ENCODE data around the gene SAMSN1. TPM values are rescaled to one million over a fixed set of nuclear protein-coding genes. Genes with fewer than 3 reads are reported as not detected.

The SAMSN1 gene
- total RNA-seq, 1 donor from 2014 or later, result 115 TPM

DNA sequence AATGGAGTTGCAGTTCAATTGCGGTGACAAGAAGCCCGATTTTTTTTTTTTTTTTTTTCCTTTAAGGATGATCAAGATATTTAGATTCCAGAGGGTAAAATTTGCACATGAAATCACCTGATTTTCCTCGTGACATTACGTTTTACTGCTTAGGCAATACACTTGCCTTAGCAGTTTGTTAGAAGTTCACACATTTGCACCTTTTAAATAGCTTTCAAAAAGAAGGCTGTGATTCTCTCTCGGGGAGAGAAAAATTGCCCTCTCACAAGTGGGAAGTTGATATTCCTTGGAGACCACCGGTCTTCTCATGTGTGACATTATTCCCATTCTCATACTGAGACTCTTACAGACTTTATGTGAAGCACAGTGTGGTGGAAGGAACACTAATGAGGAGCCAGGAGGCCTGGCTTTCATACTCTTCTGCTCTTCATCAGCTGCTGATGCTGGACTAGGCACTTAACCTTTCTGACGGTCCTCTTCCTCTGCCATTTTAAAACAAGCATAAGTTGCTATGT lies 93.3 kb downstream of the SAMSN1 start:
- intact Hi-C loops (cut with micrococcal nuclease), result loop anchor here (5.0 kb wide), 1 partner anchor 285 kb away; no protein-coding TSS in a partner anchor

DNA sequence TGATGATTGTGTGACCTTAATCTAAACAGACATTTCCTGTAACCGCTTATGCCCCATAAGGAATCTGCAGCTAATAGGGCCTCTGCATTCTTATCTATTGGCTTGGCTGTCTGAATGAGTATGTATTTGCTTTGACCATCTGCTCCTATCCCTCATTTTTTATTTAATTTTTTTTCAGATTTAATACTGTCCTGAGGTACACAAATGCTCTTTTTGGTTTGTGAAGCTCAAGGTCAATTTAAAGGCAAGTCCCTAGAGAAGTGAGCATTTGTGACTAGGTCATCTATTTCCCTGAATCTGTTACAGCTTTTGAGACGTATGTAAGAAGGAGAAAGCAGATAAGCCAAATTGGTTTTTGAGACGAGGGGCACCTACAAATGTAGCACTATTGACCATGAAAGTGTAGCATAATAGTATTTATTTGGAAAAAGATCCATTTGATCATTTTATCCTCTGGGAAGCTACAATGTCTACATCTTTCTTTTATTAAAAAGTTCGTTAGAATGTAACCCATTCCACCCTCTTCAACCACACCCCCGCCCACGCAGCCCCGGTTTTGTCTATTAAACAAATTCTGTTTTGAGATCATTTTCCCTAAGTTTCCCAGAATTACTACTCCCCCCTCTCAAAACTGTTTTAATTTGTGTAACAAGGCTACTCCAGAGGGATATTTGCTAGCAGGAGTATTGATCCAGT lies 93.9 kb downstream of the SAMSN1 start:
- intact Hi-C loops (cut with micrococcal nuclease), result loop anchor here (5.0 kb wide), 1 partner anchor 285 kb away; no protein-coding TSS in a partner anchor

DNA sequence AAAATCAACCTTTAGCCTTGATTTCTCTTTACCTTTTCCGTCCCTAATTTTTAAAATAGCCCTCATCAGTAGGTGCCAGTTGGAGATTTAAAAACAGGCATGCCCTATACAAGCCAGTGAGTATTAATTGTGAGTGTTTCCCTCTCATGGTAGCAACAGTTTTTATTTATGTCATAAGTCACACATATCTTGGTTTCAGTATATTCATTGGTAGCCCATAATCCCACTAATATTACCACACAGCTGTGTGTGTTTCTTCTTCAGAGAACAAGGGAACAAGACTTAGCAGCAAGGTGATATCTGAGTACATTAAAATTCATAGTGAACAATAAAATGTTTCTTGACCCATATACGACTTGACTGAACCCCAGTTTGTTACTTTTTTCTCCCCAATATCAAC lies 94.6 kb downstream of the SAMSN1 start:
- intact Hi-C loops (cut with micrococcal nuclease), result loop anchor here (5.0 kb wide), 1 partner anchor 286 kb away; no protein-coding TSS in a partner anchor

DNA sequence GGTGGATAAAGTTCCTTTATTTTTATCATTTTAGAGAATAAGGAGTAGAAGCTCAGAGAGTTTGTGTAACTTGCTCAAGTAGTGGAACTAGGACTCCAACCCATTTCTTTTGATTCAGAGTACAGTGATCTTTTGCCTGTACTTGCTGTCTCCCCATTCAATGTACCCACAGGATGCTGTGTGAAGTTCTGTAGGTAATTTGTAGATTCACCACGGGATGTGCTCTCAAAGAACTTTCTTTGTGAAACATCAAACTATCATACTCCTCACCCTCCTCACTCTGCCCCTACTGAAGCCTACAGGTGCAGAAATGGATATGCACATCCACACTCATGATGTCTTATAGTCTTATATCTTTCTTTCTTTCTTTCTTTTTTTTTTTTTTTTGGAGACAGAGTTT lies 97.3 kb downstream of the SAMSN1 start:
- intact Hi-C loops (cut with micrococcal nuclease), result loop anchor here (5.0 kb wide), 1 partner anchor 74 kb away; no protein-coding TSS in a partner anchor

DNA sequence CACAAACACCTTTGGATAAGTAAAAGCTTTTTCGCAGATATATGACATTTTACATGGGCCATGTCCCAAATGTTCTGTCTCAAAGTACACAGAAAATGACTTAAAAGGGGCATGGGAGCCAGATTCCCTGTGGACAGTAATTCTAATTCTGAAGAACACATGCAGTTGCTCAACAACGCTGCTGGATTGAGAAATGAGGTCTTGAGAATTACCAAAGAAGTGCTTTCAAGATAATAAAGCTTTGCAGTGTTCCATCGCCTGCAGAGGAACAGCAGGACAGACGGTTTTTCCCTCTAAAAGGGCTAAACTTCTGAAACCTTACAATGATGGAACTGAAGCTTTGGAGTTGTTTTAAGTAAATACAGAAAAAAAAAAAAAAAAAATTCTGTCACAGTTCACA lies 107.9 kb downstream of the SAMSN1 start:
- intact Hi-C loops (cut with micrococcal nuclease), result no loop called here

DNA sequence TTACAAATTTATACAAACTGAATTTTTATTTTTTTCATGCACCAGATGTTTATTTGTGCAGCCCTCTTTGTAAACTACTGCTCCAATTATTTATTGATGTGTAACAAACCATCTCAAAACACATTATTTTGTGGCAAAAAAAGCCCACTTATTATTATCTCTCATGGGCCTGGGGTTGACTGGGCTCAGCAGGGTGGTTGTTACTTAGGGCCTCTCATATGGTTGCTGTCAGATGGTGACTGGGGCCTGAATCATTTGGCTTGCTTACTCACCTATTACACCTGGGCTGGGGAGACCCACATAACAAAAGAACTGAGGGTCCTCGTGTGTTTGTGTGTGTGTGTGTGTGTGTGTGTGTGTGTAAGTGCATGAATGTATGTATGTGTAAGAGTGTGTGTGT lies 110.7 kb downstream of the SAMSN1 start:
- intact Hi-C loops (cut with micrococcal nuclease), result no loop called here

Other genes with a start within 250 kb of the SAMSN1 start
- gene HSPA13, start 163.2 kb downstream of the SAMSN1 start, total RNA-seq, result 35.7 and 37.3 TPM in 2 replicates

Measured in T-helper 2 cell treated with Interferon-gamma antibody and Interleukin-4, amounts not matched to agents 100 ng/mL and 5 ng/mL, for 36 hours (primary cell).